ENCODE results near the gene TRIM44.
"Not testable (repeated sequence)": the region's sequence is repeated elsewhere in the genome, so short reads cannot be mapped to it uniquely, and the experiment has no call there.

Gene TRIM44

DNA sequence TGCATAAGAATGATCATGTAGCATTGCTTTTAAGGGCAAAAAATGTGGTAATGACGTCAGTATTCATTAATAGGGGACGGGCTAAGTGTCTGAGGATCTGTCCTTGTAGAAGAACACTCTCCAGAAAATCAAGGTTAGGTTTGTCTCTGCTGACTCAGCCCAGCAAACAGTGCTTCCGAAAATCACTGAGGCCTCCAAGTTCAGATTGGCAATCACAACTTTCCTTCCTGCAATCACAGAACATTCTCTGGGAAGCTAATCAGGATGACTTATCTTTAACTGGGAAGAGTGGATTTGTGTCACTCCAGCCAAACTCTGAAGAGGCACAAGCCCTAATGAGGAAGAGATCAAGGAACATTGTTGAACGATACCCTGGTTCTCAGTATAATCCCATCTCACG, 158.0 kb downstream of the TRIM44 start:
- no peaks in the 10 kb centered on the region for H3K27me3 ChIP-seq (ENCODE audit: control insufficient read depth in 5 of 5, insufficient read depth in 4 of 5, low read length in 5 of 5)
- H3K9ac ChIP-seq (ENCODE audit: low read length in 5 of 5) = no peak overlapping the region
- no peak overlapping the region for H3K4me3 ChIP-seq (ENCODE audit: low read depth in 1 of 5, low read length in 5 of 5)
- peaks cover 4 to 21% (median 17%) of the 10 kb centered on the region in 5 donors for H3K4me1 ChIP-seq (ENCODE audit: control insufficient read depth in 5 of 5, insufficient read depth in 5 of 5, low read length in 5 of 5)
- H3K27ac ChIP-seq (ENCODE audit: low read depth, low read length) = no peak overlapping the region
- H3K36me3 ChIP-seq (ENCODE audit: control insufficient read depth in 5 of 5, insufficient read depth in 5 of 5, low read length in 5 of 5) = no peaks in the 10 kb centered on the region
- no peaks in the 10 kb centered on the region for H3K9me3 ChIP-seq (ENCODE audit: control insufficient read depth in 5 of 5, low read length in 5 of 5)

DNA sequence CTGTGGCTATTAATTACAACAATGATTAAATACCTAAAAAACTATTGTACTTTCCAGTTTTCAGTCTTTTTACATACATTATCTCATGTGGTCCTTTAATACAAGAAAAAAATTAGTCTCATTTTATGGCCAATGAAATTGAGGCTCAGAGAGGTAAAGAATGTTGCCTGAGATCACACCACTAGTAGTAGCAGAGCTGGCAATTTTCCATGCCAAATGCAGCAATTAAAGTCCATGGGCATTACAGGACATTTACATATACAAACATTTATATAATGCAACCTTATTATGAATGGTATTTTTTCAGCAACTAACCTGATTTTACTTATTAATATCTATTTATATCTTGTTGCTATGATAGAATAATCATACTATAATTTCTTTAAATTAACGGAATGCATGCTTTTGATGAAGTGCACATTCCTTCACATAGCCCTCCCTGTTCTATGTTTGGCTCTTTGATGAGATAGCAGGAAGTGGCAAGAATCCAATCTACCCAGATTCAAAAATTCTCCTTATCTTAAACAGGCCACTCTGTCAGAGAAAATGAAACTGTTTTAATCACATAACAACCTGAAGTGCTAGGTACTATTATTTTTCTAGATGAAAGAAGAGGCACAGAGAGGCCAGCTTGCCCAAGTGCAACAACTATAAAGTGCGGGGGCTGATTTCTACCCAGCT, 160.4 kb downstream of the TRIM44 start:
- Histone ChIP-seq H3K4me1 (ENCODE audit: control insufficient read depth in 5 of 5, insufficient read depth in 5 of 5, low read length in 5 of 5) (peaks cover 0 to 20% (median 11%) of the 10 kb centered on the region in 5 donors), H3K27me3 (ENCODE audit: control insufficient read depth in 5 of 5, insufficient read depth in 4 of 5, low read length in 5 of 5) (no peaks in the 10 kb centered on the region), H3K9me3 (ENCODE audit: control insufficient read depth in 5 of 5, low read length in 5 of 5) (no peaks in the 10 kb centered on the region), H3K9ac (ENCODE audit: low read length in 5 of 5) (no peak overlapping the region), H3K4me3 (ENCODE audit: low read depth in 1 of 5, low read length in 5 of 5) (no peak overlapping the region), H3K27ac (ENCODE audit: low read depth, low read length) (no peak overlapping the region), H3K36me3 (ENCODE audit: control insufficient read depth in 5 of 5, insufficient read depth in 5 of 5, low read length in 5 of 5) (no peaks in the 10 kb centered on the region)

DNA sequence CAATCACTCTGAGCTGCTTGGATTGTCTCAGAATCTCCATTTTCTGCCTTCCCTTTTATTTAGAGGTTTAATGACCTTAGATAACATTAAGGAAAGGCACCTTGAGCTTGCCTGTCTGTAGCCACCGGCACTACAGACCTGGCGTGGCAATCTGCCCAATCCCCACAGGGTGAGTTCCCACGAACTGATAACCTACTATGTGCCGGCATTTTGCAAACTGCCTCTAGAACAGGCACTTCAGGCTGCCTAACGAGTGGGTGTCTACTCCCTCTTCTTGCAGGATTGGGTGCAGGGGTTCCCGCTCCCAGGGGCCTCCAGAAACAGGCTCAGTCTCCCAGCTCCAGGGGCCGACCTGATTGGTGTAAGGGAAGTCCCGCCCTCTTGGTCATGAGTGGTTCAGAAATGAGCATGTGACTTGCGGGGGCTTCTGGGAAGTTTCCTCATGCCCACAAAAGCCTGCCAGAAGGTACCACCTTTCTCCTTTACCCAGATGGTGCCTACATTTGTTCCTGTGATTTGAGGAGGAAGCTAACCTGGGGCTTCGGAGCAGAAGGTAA, 161.2 kb downstream of the TRIM44 start:
- Histone ChIP-seq H3K4me1 (ENCODE audit: control insufficient read depth in 5 of 5, insufficient read depth in 5 of 5, low read length in 5 of 5) (peaks cover 0 to 20% (median 11%) of the 10 kb centered on the region in 5 donors), H3K9ac (ENCODE audit: low read length in 5 of 5) (no peak overlapping the region), H3K4me3 (ENCODE audit: low read depth in 1 of 5, low read length in 5 of 5) (no peak overlapping the region), H3K9me3 (ENCODE audit: control insufficient read depth in 5 of 5, low read length in 5 of 5) (no peaks in the 10 kb centered on the region), H3K27ac (ENCODE audit: low read depth, low read length) (no peak overlapping the region), H3K27me3 (ENCODE audit: control insufficient read depth in 5 of 5, insufficient read depth in 4 of 5, low read length in 5 of 5) (no peaks in the 10 kb centered on the region), H3K36me3 (ENCODE audit: control insufficient read depth in 5 of 5, insufficient read depth in 5 of 5, low read length in 5 of 5) (no peaks in the 10 kb centered on the region)

DNA sequence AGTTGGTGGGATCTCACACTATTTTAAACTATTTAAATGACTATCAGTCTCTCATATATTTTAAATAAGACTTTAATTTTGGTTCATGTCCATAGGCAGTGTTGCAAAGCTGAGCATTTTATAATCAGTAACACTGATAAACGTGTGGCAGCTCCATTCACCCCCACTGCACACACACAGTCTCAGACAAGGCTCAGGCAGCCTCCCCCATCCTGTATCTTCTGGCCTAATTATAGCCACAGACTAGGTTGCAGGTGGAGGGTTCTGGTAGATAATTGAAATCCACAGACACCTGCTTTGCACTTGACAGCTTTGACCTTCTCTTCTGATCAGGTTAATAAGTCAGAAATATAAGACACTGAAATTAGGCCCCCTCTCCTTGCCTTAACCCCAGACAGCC, 162.8 kb downstream of the TRIM44 start:
- H3K9ac ChIP-seq (ENCODE audit: low read length in 5 of 5) = no peak overlapping the region
- no peak overlapping the region for H3K27ac ChIP-seq (ENCODE audit: low read depth, low read length)
- H3K4me1 ChIP-seq (ENCODE audit: control insufficient read depth in 5 of 5, insufficient read depth in 5 of 5, low read length in 5 of 5) = peaks cover 0 to 20% (median 11%) of the 10 kb centered on the region in 5 donors
- no peaks in the 10 kb centered on the region for H3K36me3 ChIP-seq (ENCODE audit: control insufficient read depth in 5 of 5, insufficient read depth in 5 of 5, low read length in 5 of 5)
- no peak overlapping the region for H3K4me3 ChIP-seq (ENCODE audit: low read depth in 1 of 5, low read length in 5 of 5)
- H3K9me3 ChIP-seq (ENCODE audit: control insufficient read depth in 5 of 5, low read length in 5 of 5) = no peaks in the 10 kb centered on the region
- H3K27me3 ChIP-seq (ENCODE audit: control insufficient read depth in 5 of 5, insufficient read depth in 4 of 5, low read length in 5 of 5) = no peaks in the 10 kb centered on the region

DNA sequence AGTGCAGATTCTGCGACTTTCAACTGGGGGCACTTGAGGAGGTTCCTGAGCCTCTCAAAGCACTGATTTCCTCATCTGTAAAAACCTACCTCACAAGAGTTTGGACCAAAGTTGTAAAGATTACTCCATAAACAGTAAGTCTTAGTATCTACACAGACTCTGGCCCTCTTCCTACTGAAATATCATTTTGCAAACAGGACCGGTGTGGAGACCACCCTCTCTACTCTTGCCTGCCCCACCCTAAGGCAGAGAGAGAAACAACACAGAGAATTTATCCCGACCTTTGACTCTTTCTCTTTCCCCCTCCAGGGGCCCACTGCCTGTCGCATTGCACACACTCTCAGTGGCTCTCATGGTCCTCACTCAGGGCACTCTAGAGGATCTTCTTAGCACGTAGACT, 163.4 kb downstream of the TRIM44 start:
- Histone ChIP-seq H3K27ac (ENCODE audit: low read depth, low read length) (no peak overlapping the region), H3K9me3 (ENCODE audit: control insufficient read depth in 5 of 5, low read length in 5 of 5) (no peaks in the 10 kb centered on the region), H3K36me3 (ENCODE audit: control insufficient read depth in 5 of 5, insufficient read depth in 5 of 5, low read length in 5 of 5) (no peaks in the 10 kb centered on the region), H3K9ac (ENCODE audit: low read length in 5 of 5) (no peak overlapping the region), H3K4me1 (ENCODE audit: control insufficient read depth in 5 of 5, insufficient read depth in 5 of 5, low read length in 5 of 5) (peaks cover 0 to 15% (median 11%) of the 10 kb centered on the region in 5 donors), H3K4me3 (ENCODE audit: low read depth in 1 of 5, low read length in 5 of 5) (no peak overlapping the region), H3K27me3 (ENCODE audit: control insufficient read depth in 5 of 5, insufficient read depth in 4 of 5, low read length in 5 of 5) (no peaks in the 10 kb centered on the region)

DNA sequence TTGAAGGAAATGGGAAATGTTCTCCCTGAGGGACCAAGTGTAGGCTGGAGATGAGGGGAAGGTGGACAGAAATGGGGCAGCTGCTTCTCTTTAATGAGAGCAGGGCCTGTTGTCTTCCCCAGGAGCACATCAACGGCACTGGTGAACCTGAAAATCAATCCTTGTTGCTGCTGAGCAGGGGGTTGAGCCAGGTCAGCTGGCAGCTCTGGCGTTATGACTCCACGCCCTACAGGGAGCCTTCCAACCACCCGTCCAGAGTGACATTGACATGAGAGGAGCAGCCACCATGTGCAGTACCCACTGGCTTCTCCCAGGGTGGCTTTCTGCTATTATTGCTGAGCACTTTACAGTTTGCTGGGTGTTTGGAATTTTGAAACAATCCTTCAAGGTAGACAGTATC, 164.4 kb downstream of the TRIM44 start:
- H3K4me3 ChIP-seq (ENCODE audit: low read depth in 1 of 5, low read length in 5 of 5) = no peak overlapping the region
- H3K27me3 ChIP-seq (ENCODE audit: control insufficient read depth in 5 of 5, insufficient read depth in 4 of 5, low read length in 5 of 5) = no peaks in the 10 kb centered on the region
- H3K9me3 ChIP-seq (ENCODE audit: control insufficient read depth in 5 of 5, low read length in 5 of 5) = peaks cover 0 to 2% (median 0%) of the 10 kb centered on the region in 5 donors
- peaks cover 0 to 12% (median 5%) of the 10 kb centered on the region in 5 donors for H3K4me1 ChIP-seq (ENCODE audit: control insufficient read depth in 5 of 5, insufficient read depth in 5 of 5, low read length in 5 of 5)
- no peaks in the 10 kb centered on the region for H3K36me3 ChIP-seq (ENCODE audit: control insufficient read depth in 5 of 5, insufficient read depth in 5 of 5, low read length in 5 of 5)
- no peak overlapping the region for H3K27ac ChIP-seq (ENCODE audit: low read depth, low read length)
- no peak overlapping the region for H3K9ac ChIP-seq (ENCODE audit: low read length in 5 of 5)

DNA sequence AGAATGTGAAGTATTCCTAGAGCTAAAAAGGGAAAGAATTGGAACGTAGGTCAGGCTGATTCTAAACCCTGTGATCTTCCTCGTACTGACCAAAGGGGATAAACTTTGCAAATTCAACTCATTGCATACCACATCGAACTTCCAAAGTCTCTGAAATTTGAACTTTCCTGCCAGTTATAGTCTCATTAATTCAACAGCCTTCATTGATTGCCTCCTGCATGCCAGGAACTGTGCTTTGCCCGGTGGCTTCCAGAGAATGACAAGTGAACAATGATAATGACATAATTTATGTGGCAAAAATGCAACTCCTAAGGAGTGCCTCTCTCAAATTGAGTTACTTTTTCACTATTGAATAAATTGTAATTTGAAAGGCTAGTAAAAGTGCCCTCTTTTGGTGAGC, 173.6 kb downstream of the TRIM44 start:
- Histone ChIP-seq H3K36me3 (ENCODE audit: control insufficient read depth in 5 of 5, insufficient read depth in 5 of 5, low read length in 5 of 5) (no peaks in the 10 kb centered on the region), H3K27ac (ENCODE audit: low read depth, low read length) (no peak overlapping the region), H3K27me3 (ENCODE audit: control insufficient read depth in 5 of 5, insufficient read depth in 4 of 5, low read length in 5 of 5) (no peaks in the 10 kb centered on the region), H3K4me3 (ENCODE audit: low read depth in 1 of 5, low read length in 5 of 5) (no peak overlapping the region), H3K4me1 (ENCODE audit: control insufficient read depth in 5 of 5, insufficient read depth in 5 of 5, low read length in 5 of 5) (no peaks in the 10 kb centered on the region), H3K9ac (ENCODE audit: low read length in 5 of 5) (no peak overlapping the region), H3K9me3 (ENCODE audit: control insufficient read depth in 5 of 5, low read length in 5 of 5) (peaks cover 0 to 7% (median 6%) of the 10 kb centered on the region in 5 donors)

DNA sequence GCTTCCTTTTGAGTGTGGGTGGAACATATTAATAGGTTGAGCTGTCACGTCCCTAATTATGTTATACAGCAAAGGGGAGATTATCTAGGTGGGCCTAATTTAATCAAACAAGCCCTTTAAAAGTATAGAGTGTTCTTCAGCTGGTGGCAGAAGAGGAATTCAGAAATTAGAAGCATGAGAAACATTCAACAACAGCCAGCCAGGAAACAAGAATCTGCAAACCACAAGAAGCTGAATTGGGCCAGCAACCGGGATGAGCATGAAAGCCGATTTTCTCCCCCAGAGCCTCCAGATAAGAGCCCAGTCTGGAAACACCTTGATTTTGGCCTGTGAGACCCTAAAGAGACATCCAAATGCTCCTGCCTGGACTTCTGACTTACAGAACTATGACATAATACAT, 175.5 kb downstream of the TRIM44 start:
- no peaks in the 10 kb centered on the region for H3K27me3 ChIP-seq (ENCODE audit: control insufficient read depth in 5 of 5, insufficient read depth in 4 of 5, low read length in 5 of 5)

DNA sequence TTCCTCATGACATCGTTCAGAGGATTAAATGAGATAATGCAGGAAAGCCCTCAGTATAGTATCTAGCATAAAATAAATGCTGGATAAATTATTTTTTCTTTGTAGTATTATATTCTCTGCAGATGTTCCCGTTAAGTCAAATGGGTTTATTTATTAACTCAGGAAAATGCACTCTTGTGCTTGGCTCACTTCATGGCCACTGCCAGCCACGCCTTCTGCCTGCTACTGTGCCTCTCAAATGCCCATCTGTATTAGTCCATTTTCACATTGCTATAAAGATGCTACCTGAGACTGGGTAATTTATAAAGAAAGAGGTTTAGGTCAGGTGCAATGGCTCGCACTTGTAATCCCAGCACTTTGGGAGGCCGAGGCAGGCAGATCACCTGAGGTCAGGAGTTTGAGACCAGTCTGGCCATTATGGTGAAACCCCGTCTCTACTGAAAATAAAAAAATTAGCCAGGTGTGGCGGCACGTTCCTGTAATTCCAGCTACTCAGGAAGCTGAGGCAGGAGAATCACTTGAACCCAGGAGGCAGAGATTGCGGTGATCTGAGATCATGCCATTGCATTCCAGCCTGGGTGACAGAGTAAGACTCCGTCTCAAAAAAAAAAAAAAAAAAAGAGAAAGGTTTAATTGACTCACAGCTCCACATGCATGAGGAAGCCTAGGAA, 176.3 kb downstream of the TRIM44 start:
- not testable (repeated sequence) for H3K4me3 ChIP-seq (ENCODE audit: low read depth in 1 of 5, low read length in 5 of 5); H3K9ac ChIP-seq (ENCODE audit: low read length in 5 of 5); H3K9me3 ChIP-seq (ENCODE audit: control insufficient read depth in 5 of 5, low read length in 5 of 5); H3K36me3 ChIP-seq (ENCODE audit: control insufficient read depth in 5 of 5, insufficient read depth in 5 of 5, low read length in 5 of 5); H3K27ac ChIP-seq (ENCODE audit: low read depth, low read length); H3K27me3 ChIP-seq (ENCODE audit: control insufficient read depth in 5 of 5, insufficient read depth in 4 of 5, low read length in 5 of 5); H3K4me1 ChIP-seq (ENCODE audit: control insufficient read depth in 5 of 5, insufficient read depth in 5 of 5, low read length in 5 of 5)

More for the DNA sequence above, 175.5 kb downstream of the TRIM44 start:
- Histone ChIP-seq H3K9ac (ENCODE audit: low read length in 5 of 5) (no peak overlapping the region), H3K4me3 (ENCODE audit: low read depth in 1 of 5, low read length in 5 of 5) (no peak overlapping the region), H3K36me3 (ENCODE audit: control insufficient read depth in 5 of 5, insufficient read depth in 5 of 5, low read length in 5 of 5) (no peaks in the 10 kb centered on the region), H3K9me3 (ENCODE audit: control insufficient read depth in 5 of 5, low read length in 5 of 5) (peaks cover 0 to 6% (median 4%) of the 10 kb centered on the region in 5 donors), H3K27ac (ENCODE audit: low read depth, low read length) (no peak overlapping the region), H3K4me1 (ENCODE audit: control insufficient read depth in 5 of 5, insufficient read depth in 5 of 5, low read length in 5 of 5) (no peaks in the 10 kb centered on the region)

DNA sequence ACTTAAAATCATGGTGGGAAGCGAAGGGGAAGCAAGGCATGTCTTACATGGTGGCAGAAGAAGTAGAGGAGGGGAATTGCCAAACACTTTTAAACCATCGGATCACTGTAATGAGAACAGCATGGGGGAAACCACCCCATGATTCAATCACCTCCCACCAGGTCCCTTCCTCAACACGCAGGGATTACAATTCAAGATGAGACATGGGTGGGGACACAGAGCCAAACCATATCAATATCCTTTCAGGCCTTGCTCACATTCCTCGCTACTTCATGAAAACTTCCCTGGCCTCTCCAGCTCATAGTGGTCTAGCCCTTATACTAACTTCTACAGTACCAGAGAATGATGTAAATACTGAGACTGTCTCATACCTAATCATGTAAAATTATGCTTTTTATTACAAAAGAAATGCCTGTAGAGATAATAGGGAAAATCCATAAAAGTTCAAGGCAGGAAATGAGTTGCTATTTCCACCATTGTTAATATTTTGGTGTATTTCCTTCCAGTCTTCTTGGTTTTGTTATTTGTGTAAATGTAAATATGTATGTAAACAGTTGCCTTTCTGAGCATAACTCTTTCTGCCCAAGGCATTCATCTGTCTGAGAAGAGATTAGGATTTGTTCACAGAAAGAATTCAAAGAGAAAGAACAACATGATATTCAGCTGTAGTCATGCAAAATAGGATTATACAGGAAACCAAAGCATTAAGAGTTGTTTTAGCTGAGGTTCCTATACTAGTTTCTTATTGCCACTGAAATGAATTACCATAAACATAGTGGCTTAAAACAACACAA, 177.0 kb downstream of the TRIM44 start:
- Histone ChIP-seq H3K36me3 (ENCODE audit: control insufficient read depth in 5 of 5, insufficient read depth in 5 of 5, low read length in 5 of 5) (no peaks in the 10 kb centered on the region), H3K4me1 (ENCODE audit: control insufficient read depth in 5 of 5, insufficient read depth in 5 of 5, low read length in 5 of 5) (no peaks in the 10 kb centered on the region), H3K4me3 (ENCODE audit: low read depth in 1 of 5, low read length in 5 of 5) (no peak overlapping the region), H3K27ac (ENCODE audit: low read depth, low read length) (no peak overlapping the region), H3K9me3 (ENCODE audit: control insufficient read depth in 5 of 5, low read length in 5 of 5) (peaks cover 0 to 6% (median 4%) of the 10 kb centered on the region in 5 donors), H3K27me3 (ENCODE audit: control insufficient read depth in 5 of 5, insufficient read depth in 4 of 5, low read length in 5 of 5) (no peaks in the 10 kb centered on the region), H3K9ac (ENCODE audit: low read length in 5 of 5) (no peak overlapping the region)

All from subcutaneous abdominal adipose tissue (tissue), 5 donors.